ENCODE data around the gene SELENOV.

Gene SELENOV

DNA sequence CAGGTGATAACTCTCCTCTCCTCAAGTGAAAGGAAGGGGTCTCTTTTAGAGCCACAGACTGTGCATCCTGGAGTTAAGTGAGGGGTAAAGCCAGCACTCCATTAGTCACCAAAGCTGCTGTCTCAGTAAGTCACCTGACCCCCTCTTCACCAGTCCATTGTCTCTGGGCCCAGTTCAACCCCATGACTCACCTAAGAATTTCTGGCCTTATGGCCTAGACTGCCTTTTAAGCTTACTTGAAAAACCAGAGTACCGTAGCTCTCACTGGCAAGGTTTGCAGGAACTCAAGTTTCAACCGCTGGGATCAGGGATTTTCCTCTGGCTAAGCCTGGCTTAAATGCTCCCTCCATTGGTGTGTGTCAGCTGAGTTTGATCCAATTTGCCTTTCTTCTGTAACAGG is 48.5 kb downstream of the SELENOV start:
- no peak overlapping the region for H2AFZ ChIP-seq (ENCODE audit: low read depth, low read length)
- ATAC-seq (ENCODE audit: insufficient read depth, low read depth) = no peak
- no peaks in the 10 kb centered on the region for H3K36me3 ChIP-seq (ENCODE audit: insufficient read depth, low read length)
- H3K79me2 ChIP-seq (ENCODE audit: insufficient read depth, low read length) = no peaks in the 10 kb centered on the region
- H3K4me2 ChIP-seq (ENCODE audit: insufficient read depth, low read length) = no peak overlapping the region
- H3K27ac ChIP-seq (ENCODE audit: low read length) = no peak overlapping the region
- no peak overlapping the region for H3K9ac ChIP-seq (ENCODE audit: low read depth, low read length)
- DNase-seq = no peak
- H4K20me1 ChIP-seq (ENCODE audit: insufficient read depth, low read length) = no peaks in the 10 kb centered on the region
- no peaks in the 10 kb centered on the region for H3K4me1 ChIP-seq (ENCODE audit: insufficient read depth, low read length)
- no peaks in the 10 kb centered on the region for H3K27me3 ChIP-seq (ENCODE audit: insufficient read depth, low read length, poor library complexity)
- H3K9me3 ChIP-seq (ENCODE audit: insufficient read depth, low read length, severe bottlenecking) = no peaks in the 10 kb centered on the region
- TF ChIP-seq, protein P1, sequence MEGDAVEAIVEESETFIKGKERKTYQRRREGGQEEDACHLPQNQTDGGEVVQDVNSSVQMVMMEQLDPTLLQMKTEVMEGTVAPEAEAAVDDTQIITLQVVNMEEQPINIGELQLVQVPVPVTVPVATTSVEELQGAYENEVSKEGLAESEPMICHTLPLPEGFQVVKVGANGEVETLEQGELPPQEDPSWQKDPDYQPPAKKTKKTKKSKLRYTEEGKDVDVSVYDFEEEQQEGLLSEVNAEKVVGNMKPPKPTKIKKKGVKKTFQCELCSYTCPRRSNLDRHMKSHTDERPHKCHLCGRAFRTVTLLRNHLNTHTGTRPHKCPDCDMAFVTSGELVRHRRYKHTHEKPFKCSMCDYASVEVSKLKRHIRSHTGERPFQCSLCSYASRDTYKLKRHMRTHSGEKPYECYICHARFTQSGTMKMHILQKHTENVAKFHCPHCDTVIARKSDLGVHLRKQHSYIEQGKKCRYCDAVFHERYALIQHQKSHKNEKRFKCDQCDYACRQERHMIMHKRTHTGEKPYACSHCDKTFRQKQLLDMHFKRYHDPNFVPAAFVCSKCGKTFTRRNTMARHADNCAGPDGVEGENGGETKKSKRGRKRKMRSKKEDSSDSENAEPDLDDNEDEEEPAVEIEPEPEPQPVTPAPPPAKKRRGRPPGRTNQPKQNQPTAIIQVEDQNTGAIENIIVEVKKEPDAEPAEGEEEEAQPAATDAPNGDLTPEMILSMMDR (IDR thresholded peaks at IDR 0.05; ENCODE audit: borderline replicate concordance, extremely low read depth, low read length, poor library complexity, severe bottlenecking) = no peak
- TF ChIP-seq EZH2 (IDR thresholded peaks at IDR 0.05; ENCODE audit: borderline replicate concordance, low read depth, low read length, severe bottlenecking) = no peak
- no peak overlapping the region for H3K4me3 ChIP-seq (ENCODE audit: low read depth in 1 of 2, low read length in 2 of 2)

GRCh38 chr19:39566064-39566463 is 51.1 kb downstream of the SELENOV start:
- ATAC-seq (ENCODE audit: insufficient read depth, low read depth) (no peak), DNase-seq (no peak)
- TF ChIP-seq, protein P1 (IDR thresholded peaks at IDR 0.05; ENCODE audit: borderline replicate concordance, extremely low read depth, low read length, poor library complexity, severe bottlenecking) = no peak
- TF ChIP-seq EZH2 (IDR thresholded peaks at IDR 0.05; ENCODE audit: borderline replicate concordance, low read depth, low read length, severe bottlenecking) = no peak
- Histone ChIP-seq H2AFZ (ENCODE audit: low read depth, low read length) (no peak overlapping the region), H4K20me1 (ENCODE audit: insufficient read depth, low read length) (no peaks in the 10 kb centered on the region), H3K4me2 (ENCODE audit: insufficient read depth, low read length) (no peak overlapping the region), H3K27me3 (ENCODE audit: insufficient read depth, low read length, poor library complexity) (no peaks in the 10 kb centered on the region), H3K4me3 (ENCODE audit: low read depth in 1 of 2, low read length in 2 of 2) (no peak overlapping the region), H3K9me3 (ENCODE audit: insufficient read depth, low read length, severe bottlenecking) (no peaks in the 10 kb centered on the region), H3K4me1 (ENCODE audit: insufficient read depth, low read length) (no peaks in the 10 kb centered on the region), H3K9ac (ENCODE audit: low read depth, low read length) (no peak overlapping the region), H3K27ac (ENCODE audit: low read length) (no peak overlapping the region), H3K36me3 (ENCODE audit: insufficient read depth, low read length) (no peaks in the 10 kb centered on the region), H3K79me2 (ENCODE audit: insufficient read depth, low read length) (no peaks in the 10 kb centered on the region)

- Histone ChIP-seq H4K20me1 (ENCODE audit: insufficient read depth, low read length) (no peaks in the 10 kb centered on the region), H3K4me2 (ENCODE audit: insufficient read depth, low read length) (no peak overlapping the region), H3K4me3 (ENCODE audit: low read depth in 1 of 2, low read length in 2 of 2) (no peak overlapping the region), H3K79me2 (ENCODE audit: insufficient read depth, low read length) (no peaks in the 10 kb centered on the region), H3K9me3 (ENCODE audit: insufficient read depth, low read length, severe bottlenecking) (no peaks in the 10 kb centered on the region), H2AFZ (ENCODE audit: low read depth, low read length) (no peak overlapping the region), H3K36me3 (ENCODE audit: insufficient read depth, low read length) (no peaks in the 10 kb centered on the region), H3K27me3 (ENCODE audit: insufficient read depth, low read length, poor library complexity) (no peaks in the 10 kb centered on the region), H3K9ac (ENCODE audit: low read depth, low read length) (no peak overlapping the region), H3K4me1 (ENCODE audit: insufficient read depth, low read length) (no peaks in the 10 kb centered on the region), H3K27ac (ENCODE audit: low read length) (no peak overlapping the region)
- DNase-seq (no peak), ATAC-seq (ENCODE audit: insufficient read depth, low read depth) (no peak)
- no peak for TF ChIP-seq EZH2 (IDR thresholded peaks at IDR 0.05; ENCODE audit: borderline replicate concordance, low read depth, low read length, severe bottlenecking)
- TF ChIP-seq, protein P1 (IDR thresholded peaks at IDR 0.05; ENCODE audit: borderline replicate concordance, extremely low read depth, low read length, poor library complexity, severe bottlenecking) = no peak
Measured at GRCh38 chr19:39568604-39569003, 53.7 kb downstream of the SELENOV start.
